K562 (cell line): ENCODE results near the gene FDX1. TPM values are rescaled to one million over a fixed set of nuclear protein-coding genes. Genes with fewer than 3 reads are reported as not detected.

Source experiments
- ATAC-seq: fragments of 200-7000 bp; cut with Tn5 transposase; 3 replicates; pipeline ENCODE4 v1.9.1; 2020; ENCODE audit warnings: moderate library complexity
- BruUV-seq: library from RNA; stranded (reverse); fragments of 400-500 nt; replicated peaks from 2 replicates; lab custom pipeline; 2021; lab: Mats Ljungman, UMichigan
- CTCF ChIA-PET: fragments of 300-600 bp; formaldehyde crosslinking; extraction: SDS; loops from one replicate; lab custom pipeline; 2021; ENCODE audit warnings: low intra/inter-chr PET ratio; lab: Yijun Ruan, JAX
- POLR2A ChIA-PET: fragments of 300-600, 350-650 bp; sonication (Branson Sonifier 250); formaldehyde crosslinking; extraction: SDS; loops from one replicate; lab custom pipeline; 2021; ENCODE audit warnings: antibody characterized with exemption, inconsistent platforms; lab: Yijun Ruan, JAX
- DNase-seq, 4 experiments: peaks; one replicate each; pipeline versions ENCODE4 v3.0.0 to v3.0.0-alpha.2; 2011 to 2018; ENCODE audit warnings: low spot score in 3 of 4, mixed read lengths in 3 of 4; ENCODE audit errors: extremely low read depth in 1 of 4
- FAIRE-seq: peaks from 2 replicates; lab custom pipeline; 2011; peaks lifted over from hg19 to GRCh38; lab: Jason Lieb, UNC
- H2AFZ ChIP-seq: 2 replicates; pipeline ENCODE4 v1.6.0; 2011; ENCODE audit warnings: low read depth, low read length, control low read depth, inconsistent platforms
- H3K27ac ChIP-seq: fragments of 200-600 bp; 3 replicates; pipeline ENCODE4 v1.8.0; 2011; ENCODE audit warnings: low read depth, mild to moderate bottlenecking, control low read depth, inconsistent platforms, low read length, moderate library complexity, mixed read lengths; ENCODE audit errors: extremely low read depth
- H3K27me3 ChIP-seq, 2 experiments: fragments of 300-600 bp in 1 of 2; 2 replicates in 1 of 2; 3 replicates in 1 of 2; pipeline versions ENCODE4 v1.6.0 to v1.8.0; 2011; ENCODE audit warnings: inconsistent platforms in 2 of 2, low read length in 2 of 2, mild to moderate bottlenecking in 1 of 2, mixed read lengths in 1 of 2, moderate library complexity in 1 of 2; ENCODE audit not compliant: control insufficient read depth in 2 of 2, insufficient read depth in 2 of 2
- H3K36me3 ChIP-seq: fragments of 300-600 bp; 3 replicates; pipeline ENCODE4 v1.8.0; 2011; ENCODE audit warnings: mild to moderate bottlenecking, low read length, inconsistent platforms; ENCODE audit not compliant: control insufficient read depth, insufficient read depth
- H3K4me1 ChIP-seq, 2 experiments: fragments of 200-600 bp in 1 of 2; replicated peaks in 1 of 2; 2 replicates in 1 of 2; 3 replicates in 1 of 2; pipeline versions ENCODE4 v1.5.1 to v1.8.0; 2011; ENCODE audit warnings: inconsistent platforms in 2 of 2, low read length in 2 of 2, mild to moderate bottlenecking in 1 of 2, mixed read lengths in 1 of 2, moderate library complexity in 1 of 2; ENCODE audit not compliant: control insufficient read depth in 2 of 2, insufficient read depth in 2 of 2
- H3K4me2 ChIP-seq: 2 replicates; pipeline ENCODE4 v1.6.1; 2011; ENCODE audit warnings: low read length, control low read depth, inconsistent platforms, mixed read lengths; ENCODE audit not compliant: insufficient read depth
- H3K4me3 ChIP-seq: fragments of 200-600 bp; sonication (generic), shearing (Covaris generic); 2 replicates; pipeline ENCODE4 v1.5.1; 2016; ENCODE audit warnings: control low read depth, inconsistent platforms
- H3K79me2 ChIP-seq: fragments of 200-600 bp; 3 replicates; pipeline ENCODE4 v1.8.0; 2011; ENCODE audit warnings: low read length, inconsistent platforms; ENCODE audit not compliant: control insufficient read depth, insufficient read depth
- H3K9ac ChIP-seq, 2 experiments: 2 replicates each; pipeline versions ENCODE4 v1.6.0 to v1.6.1; 2011; ENCODE audit warnings: low read depth in 2 of 2, low read length in 2 of 2, control low read depth in 1 of 2, inconsistent platforms in 1 of 2, mild to moderate bottlenecking in 1 of 2, mixed read lengths in 1 of 2; ENCODE audit not compliant: insufficient read depth in 1 of 2
- H3K9me1 ChIP-seq: one replicate; pipeline ENCODE4 v1.6.0; 2011; ENCODE audit warnings: inconsistent platforms, mild to moderate bottlenecking, low read length, moderate library complexity; ENCODE audit not compliant: control insufficient read depth, insufficient read depth
- H3K9me3 ChIP-seq: replicated peaks from 2 replicates; pipeline ENCODE4 v1.5.1; 2011; ENCODE audit warnings: low read depth, low read length, inconsistent platforms; ENCODE audit not compliant: control insufficient read depth, insufficient read depth
- H4K20me1 ChIP-seq: replicated peaks from 2 replicates; pipeline ENCODE4 v1.6.1; 2011; ENCODE audit warnings: low read length, inconsistent platforms, mixed read lengths; ENCODE audit not compliant: control insufficient read depth, insufficient read depth
- CXXC5 ChIP-seq: fragments of 250-450 bp; sonication (Bioruptor Pico); IDR thresholded peaks from 2 replicates; pipeline ENCODE4 v1.8.0; 2022; ENCODE audit warnings: inconsistent platforms, mild to moderate bottlenecking, moderate library complexity
- FOSL1 ChIP-seq: fragments of 200-800 bp; sonication (Bioruptor generic); conservative IDR thresholded peaks from 2 replicates; pipeline ENCODE4 v1.6.1; 2016; ENCODE audit warnings: missing genetic modification characterization, missing compliant biosample characterization
- JUN ChIP-seq, 2 experiments: sonication (generic) in 1 of 2; formaldehyde crosslinking in 1 of 2; IDR thresholded peaks; 2 replicates each; pipeline versions ENCODE4 v1.6.1 to v1.8.0; 2012 to 2022; ENCODE audit warnings: borderline replicate concordance in 2 of 2, mild to moderate bottlenecking in 2 of 2, improper control_type of control experiment in 1 of 2, low read depth in 1 of 2, low read length in 1 of 2, missing genetic modification reagents in 1 of 2
- JUND ChIP-seq, 2 experiments: IDR thresholded peaks; 2 replicates in 1 of 2; 3 replicates in 1 of 2; pipeline ENCODE4 v1.6.1; 2011; ENCODE audit warnings: borderline replicate concordance in 2 of 2, low read depth in 2 of 2, low read length in 2 of 2, improper control_type of control experiment in 1 of 2, missing biosample characterization in 1 of 2, missing genetic modification characterization in 1 of 2, missing genetic modification reagents in 1 of 2
- L3MBTL2 ChIP-seq: fragments of 450-650 bp; IDR thresholded peaks from 2 replicates; pipeline ENCODE4 v1.6.1; 2016; ENCODE audit warnings: mild to moderate bottlenecking, moderate library complexity
- NFXL1 ChIP-seq: fragments of 450-650 bp; formaldehyde crosslinking; IDR thresholded peaks from 2 replicates; pipeline ENCODE4 v1.4.0; 2021; ENCODE audit warnings: mild to moderate bottlenecking
- RCOR1 ChIP-seq, 2 experiments: IDR thresholded peaks; 2 replicates each; pipeline ENCODE4 v1.6.1; 2012; ENCODE audit warnings: low read depth in 2 of 2, low read length in 2 of 2, borderline replicate concordance in 1 of 2, improper control_type of control experiment in 1 of 2
- ZNF57 ChIP-seq: fragments of 450-650 bp; formaldehyde crosslinking; IDR thresholded peaks from 2 replicates; pipeline ENCODE4 v1.4.0; 2020; ENCODE audit warnings: mild to moderate bottlenecking, moderate library complexity
- WGBS: fragments of 100-300 bp; shearing (Covaris generic); methylation state at CpG from one replicate; pipeline ENCODE4 v1.1.6; 2016; ENCODE audit warnings: low coverage, mixed read lengths; ENCODE audit not compliant: insufficient coverage; ENCODE audit errors: missing lambda C conversion rate; 5-methylcytosine and 5-hydroxymethylcytosine counted together
- in situ Hi-C: fragments of 300-500 bp; cut with MboI; formaldehyde crosslinking; loops from 4 replicates; pipeline ENCODE4 v1.15.0; 2018; ENCODE audit warnings: inconsistent platforms, mixed read lengths
- intact Hi-C: fragments of 100-400 bp; cut with micrococcal nuclease; formaldehyde crosslinking; loops from 2 replicates; pipeline ENCODE4 v1.14.2; 2022
- polyA plus RNA-seq, 8 experiments: library from polyadenylated mRNA; depleted of rRNA in 4 of 8; stranded (reverse) in 5 of 8; unstranded in 3 of 8; fragments of >200 nt; fragmentation: Nextera tagmentation in 2 of 8; fragmentation: Illumina TruSeq in 1 of 8; extraction: Ambion mirVana in 2 of 8; extraction: Trizol in 1 of 8; gene quantifications; 2 replicates each; pipeline versions ENCODE4 v1.2.1 to v1.2.3, GENCODE V29; 2011 to 2014; ENCODE audit warnings: inconsistent platforms in 1 of 8, missing spikeins in 1 of 8
- total RNA-seq, 7 experiments: library from RNA; depleted of rRNA in 6 of 7; stranded (reverse); fragments of >200 nt in 6 of 7; fragmentation: Illumina TruSeq in 2 of 7; extraction: Trizol in 2 of 7; gene quantifications; 2 replicates each; pipeline versions ENCODE4 v1.2.1 to v1.2.3, GENCODE V29; 2011 to 2021; ENCODE audit warnings: low replicate concordance in 1 of 7
- TF ChIP-seq, protein P1 (sequence below), 2 experiments: fragments of 450-650 bp in 1 of 2; sonication (generic) in 1 of 2; formaldehyde crosslinking in 1 of 2; IDR thresholded peaks in 1 of 2; conservative IDR thresholded peaks in 1 of 2; 2 replicates each; pipeline versions ENCODE4 v1.6.1 to v1.8.1; 2016 to 2023; ENCODE audit warnings: mild to moderate bottlenecking in 2 of 2, moderate library complexity in 2 of 2, inconsistent platforms in 1 of 2, missing genetic modification reagents in 1 of 2

The FDX1 gene
- total and polyA plus RNA-seq, 9 of the 15 experiments (the other 6 are each of a cell fraction or from before 2014, with no cell fraction given), result 6.4 to 14.3 (median 11.4) TPM

DNA sequence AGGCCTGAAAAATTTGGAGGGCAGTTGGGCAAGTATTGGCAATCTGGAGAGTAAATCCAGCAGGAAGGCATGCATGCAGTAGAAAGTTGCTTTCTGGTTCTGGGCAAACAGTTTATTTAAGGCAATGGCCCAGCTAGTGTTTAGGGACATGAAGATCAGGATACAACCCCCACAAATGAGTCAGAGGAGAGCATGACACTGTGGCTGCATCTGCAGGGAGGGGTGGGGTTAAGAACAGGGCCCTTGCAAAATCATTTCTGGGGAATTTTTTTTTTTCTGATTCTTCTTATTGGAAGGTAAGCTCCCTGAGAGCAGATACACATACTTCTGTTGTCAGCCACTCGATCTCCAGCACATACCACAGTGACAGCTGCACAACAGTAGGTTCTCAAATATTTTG lies 61.1 kb downstream of the FDX1 start:
- H3K27me3 ChIP-seq, result 0 out of 5 replicates have a peak, but pooled peaks cover 0 to 2% of the 10 kb centered on the region in 2 experiments
- WGBS, result 0% methylated on average over 1 of the region's 1 CpG
- DNase-seq, result peak in 2 of 4 experiments; percentile 7 to 27
- no TSS peak for BruUV-seq
- no peaks in the 10 kb centered on the region for H3K79me2 ChIP-seq
- ATAC-seq, result no peak
- ChIA-PET POLR2A (interaction anchor here (0.6 kb wide), 2 partner anchors 46 to 85 kb away, joined by 3 read pairs; no protein-coding TSS in a partner anchor), CTCF (no interaction called here)
- no peak overlapping the region for H3K4me2 ChIP-seq
- no peak overlapping the region for H3K9ac ChIP-seq
- intact Hi-C loops (no loop called here), in situ Hi-C loops (no loop called here)
- no peaks in the 10 kb centered on the region for H3K36me3 ChIP-seq
- no peaks in the 10 kb centered on the region for H3K9me3 ChIP-seq
- H3K4me1 ChIP-seq, result no peaks in the 10 kb centered on the region
- TF ChIP-seq ZNF57 (CRISPR knock-in tag), result no peak
- TF ChIP-seq, protein P1, sequence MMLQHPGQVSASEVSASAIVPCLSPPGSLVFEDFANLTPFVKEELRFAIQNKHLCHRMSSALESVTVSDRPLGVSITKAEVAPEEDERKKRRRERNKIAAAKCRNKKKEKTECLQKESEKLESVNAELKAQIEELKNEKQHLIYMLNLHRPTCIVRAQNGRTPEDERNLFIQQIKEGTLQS (IDR thresholded peaks at IDR 0.05), result 0 out of 2 replicates have a peak, but pooled peaks have one; percentile 7
- TF ChIP-seq, protein P1 (CRISPR knock-in tag; conservative IDR thresholded peaks at IDR 0.05), result no peak
- no peak for TF ChIP-seq CXXC5 (CRISPR knock-in tag)
- TF ChIP-seq JUN (IDR thresholded peaks at IDR 0.05; ENCODE audit: borderline replicate concordance, low read depth, low read length), result no peak
- no peak for TF ChIP-seq JUN (CRISPR knock-in tag; IDR thresholded peaks at IDR 0.05; ENCODE audit: borderline replicate concordance)
- no peak for TF ChIP-seq RCOR1 (IDR thresholded peaks at IDR 0.05; ENCODE audit: borderline replicate concordance in 1 of 2, low read depth in 2 of 2, low read length in 2 of 2)
- TF ChIP-seq NFXL1 (CRISPR knock-in tag), result no peak
- peak; percentile 48; the same call in 1 of the 2 replicates for TF ChIP-seq FOSL1 (tag)
- TF ChIP-seq JUND (IDR thresholded peaks at IDR 0.05; ENCODE audit: borderline replicate concordance, low read depth, low read length), result peak; percentile 17; the same call in 1 of the 2 replicates
- no peak for TF ChIP-seq JUND (tag; IDR thresholded peaks at IDR 0.05; ENCODE audit: borderline replicate concordance, low read depth, low read length)
- TF ChIP-seq L3MBTL2, result no peak
- no peak for FAIRE-seq
- H4K20me1 ChIP-seq, result no peaks in the 10 kb centered on the region
- no peak overlapping the region for H2AFZ ChIP-seq
- H3K27ac ChIP-seq, result no peak overlapping the region
- H3K4me3 ChIP-seq, result no peak overlapping the region
- no peaks in the 10 kb centered on the region for H3K9me1 ChIP-seq
